ENCODE measurements around the gene LRFN2.

The LRFN2 gene

GRCh38 chr6:40398810-40399477, 188.2 kb downstream of the LRFN2 start:
- no peak for DNase-seq (ENCODE audit: low spot score)

GRCh38 chr6:40398034-40398691, 189.0 kb downstream of the LRFN2 start:
- DNase-seq (ENCODE audit: low spot score): no peak

- DNase-seq (ENCODE audit: low spot score): no peak
Measured at GRCh38 chr6:40397287-40398033, 189.7 kb downstream of the LRFN2 start.

- DNase-seq (ENCODE audit: low spot score): no peak
Measured at GRCh38 chr6:40395698-40396076, 191.5 kb downstream of the LRFN2 start.

- DNase-seq (ENCODE audit: low spot score): no peak
Measured at GRCh38 chr6:40395066-40395697, 192.0 kb downstream of the LRFN2 start.

GRCh38 chr6:40394381-40394780, 192.8 kb downstream of the LRFN2 start:
- no peak for DNase-seq (ENCODE audit: low spot score)

- no peak for DNase-seq (ENCODE audit: low spot score)
Measured at GRCh38 chr6:40393641-40394040, 193.5 kb downstream of the LRFN2 start.

DNA sequence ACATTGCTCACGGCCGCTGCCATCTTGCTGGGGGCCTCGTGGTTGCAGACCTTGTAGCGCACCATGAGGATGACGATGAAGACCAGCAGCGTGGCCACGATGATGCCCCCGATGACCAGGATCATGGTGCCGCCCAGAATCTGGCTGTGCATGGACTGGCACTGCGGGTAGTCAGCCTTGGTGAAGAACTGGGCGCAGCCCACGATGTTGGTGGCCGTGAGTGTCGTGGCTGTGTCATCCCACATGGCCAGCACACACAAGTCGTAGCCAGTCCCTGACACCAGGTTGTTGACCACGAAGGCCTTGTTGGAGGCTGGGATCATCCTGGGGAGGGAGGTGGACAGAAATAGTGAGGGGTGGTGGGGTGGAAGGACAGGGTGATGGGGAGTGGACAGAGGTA, 194.6 kb downstream of the LRFN2 start:
- DNase-seq (ENCODE audit: low spot score): no peak

DNA sequence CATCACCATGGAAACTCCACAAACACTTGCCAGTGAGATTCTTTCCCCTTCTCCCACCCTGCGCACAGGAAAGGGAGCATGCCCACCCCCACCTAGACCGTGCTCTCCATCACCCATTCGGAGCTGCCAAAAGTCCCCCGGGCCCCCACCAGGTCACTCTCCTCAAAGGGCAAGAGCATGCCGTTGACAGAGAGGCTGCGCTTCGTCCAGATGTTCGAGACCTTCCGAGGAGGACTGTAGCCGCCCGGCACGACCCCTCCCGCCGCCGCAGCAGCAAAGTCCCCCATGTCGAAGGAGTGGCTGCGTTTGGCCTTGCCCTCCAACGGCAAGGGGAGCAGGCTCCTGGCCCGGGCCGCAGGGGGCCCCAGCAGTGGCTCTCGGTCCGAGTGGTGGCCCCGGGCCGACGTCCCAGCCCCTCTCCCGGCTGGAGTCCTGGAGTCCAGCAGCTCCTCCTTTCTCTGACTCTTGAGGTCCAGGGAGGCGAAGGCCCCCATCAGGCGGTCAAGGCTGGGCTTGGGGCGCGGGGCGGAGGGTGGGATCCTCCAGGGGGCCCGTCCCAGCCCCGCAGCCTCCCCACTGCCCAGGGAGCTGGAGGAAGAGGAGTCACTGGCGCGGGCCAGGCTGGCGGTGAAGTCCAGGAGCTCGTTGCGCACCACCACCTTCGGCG, 195.2 kb downstream of the LRFN2 start:
- DNase-seq (ENCODE audit: low spot score): no peak

DNA sequence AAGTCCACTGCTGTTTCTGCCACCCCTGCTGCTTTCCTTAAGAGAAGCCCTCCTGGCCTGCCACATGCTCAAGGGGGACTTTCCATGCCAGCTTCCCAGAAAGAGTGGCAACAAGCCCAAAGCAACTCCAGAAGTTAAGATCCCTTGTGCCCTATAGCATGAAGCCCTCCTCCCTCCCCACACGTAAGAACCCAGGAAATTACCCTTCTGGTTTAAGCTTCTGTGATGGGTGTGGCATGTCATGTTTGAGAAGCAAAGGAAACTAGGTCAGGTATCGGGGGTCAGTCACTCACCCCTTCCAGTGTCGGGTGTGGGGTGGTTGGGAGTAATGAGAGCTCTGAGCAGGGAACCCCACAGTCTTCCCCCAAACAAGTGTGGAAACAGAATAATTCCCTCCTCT, 196.1 kb downstream of the LRFN2 start:
- no peak for DNase-seq (ENCODE audit: low spot score)

GRCh38 chr6:40390144-40390800, 196.9 kb downstream of the LRFN2 start:
- no peak for DNase-seq (ENCODE audit: low spot score)

DNA sequence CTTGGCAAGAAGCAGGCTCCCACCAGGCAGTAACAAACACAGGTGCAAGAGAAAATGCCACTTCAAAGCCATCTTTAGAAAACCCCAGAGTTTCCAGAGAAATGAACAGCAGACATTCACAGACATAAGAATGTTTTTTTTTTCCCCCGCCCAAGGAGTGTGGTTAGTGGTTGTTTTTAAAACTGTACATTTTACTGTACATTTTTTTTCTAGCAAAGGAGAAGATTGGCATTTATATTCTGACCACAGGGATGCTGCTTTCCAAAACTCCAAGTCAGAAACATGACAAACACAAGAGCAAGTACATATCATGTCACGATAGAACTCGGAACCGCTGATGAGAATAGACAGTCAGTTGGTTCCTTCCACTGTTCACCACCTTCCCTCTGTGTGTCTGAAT, 197.9 kb downstream of the LRFN2 start:
- no peak for DNase-seq (ENCODE audit: low spot score)

DNA sequence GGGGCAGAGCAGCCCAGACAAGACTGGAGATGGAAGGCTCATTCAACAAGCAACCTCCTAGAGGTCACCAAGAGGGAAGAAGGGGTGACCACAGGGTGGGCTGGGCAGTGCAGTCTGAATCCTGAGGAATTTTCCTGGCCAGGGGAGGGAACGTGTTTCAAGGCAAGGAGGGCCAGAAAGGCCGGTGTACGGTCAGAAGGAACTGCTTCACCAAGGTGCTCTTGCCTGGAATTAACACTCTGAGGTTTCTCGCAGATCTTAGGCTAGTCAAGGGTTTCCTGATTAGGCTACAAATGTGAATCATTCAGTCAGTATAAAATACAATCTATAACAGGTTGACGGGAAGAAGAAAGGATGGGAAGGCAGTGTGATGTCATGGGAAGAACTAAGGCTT, 199.3 kb downstream of the LRFN2 start:
- DNase-seq (ENCODE audit: low spot score): no peak

DNA sequence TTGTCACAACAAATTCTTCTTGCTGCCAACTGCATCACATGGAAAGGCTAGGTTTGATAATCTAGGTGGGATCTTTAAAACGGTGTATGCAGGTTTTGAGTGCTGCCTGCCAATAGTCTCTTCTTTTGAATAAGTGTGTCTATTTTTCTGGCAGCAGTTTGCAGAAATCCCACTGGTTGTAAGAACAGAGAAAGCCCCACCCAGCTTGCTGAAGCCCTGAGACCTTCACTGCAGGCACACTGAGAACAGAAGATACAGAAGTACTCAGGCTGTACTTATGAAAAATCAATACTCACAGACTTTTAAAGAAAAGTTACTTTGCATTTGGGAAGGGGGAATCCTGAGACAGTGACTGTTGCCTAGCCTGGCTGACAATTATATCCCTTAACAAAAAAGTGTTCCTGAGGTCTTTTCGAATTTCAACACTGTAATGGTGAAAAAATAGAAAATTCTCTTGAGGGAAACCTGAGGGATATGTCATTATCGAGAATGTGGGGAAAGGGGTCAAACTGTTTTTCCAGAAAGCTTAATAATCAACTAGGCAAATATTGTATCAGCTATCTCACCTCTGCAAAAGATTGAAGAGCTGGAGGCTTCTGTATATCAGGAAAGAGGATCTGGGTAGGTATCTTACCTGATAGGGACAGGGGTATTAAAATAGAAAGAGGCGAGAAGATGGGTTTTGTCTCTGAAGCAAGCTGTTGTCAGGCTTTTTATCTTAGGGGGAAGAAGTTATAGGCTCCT, 199.9 kb downstream of the LRFN2 start:
- no peak for DNase-seq (ENCODE audit: low spot score)

DNA sequence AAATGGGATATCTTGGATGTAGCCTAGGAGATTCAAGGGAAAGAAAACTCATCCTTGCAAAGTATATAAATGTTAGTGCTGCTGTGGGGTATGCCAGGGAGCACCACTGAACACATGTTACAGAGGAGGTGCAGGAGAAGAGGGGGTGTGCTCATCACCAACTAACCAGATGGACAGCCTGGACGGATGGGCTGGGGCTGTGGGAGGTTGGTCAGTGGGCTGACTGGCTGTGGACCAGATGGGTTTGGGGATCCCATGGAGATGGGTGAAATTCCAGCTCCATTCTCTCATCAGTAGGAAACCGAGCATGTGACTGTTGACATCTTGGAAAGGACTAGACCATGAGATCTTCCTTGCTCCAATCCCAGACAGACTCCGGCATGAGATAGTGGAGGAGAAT, 201.0 kb downstream of the LRFN2 start:
- DNase-seq (ENCODE audit: low spot score): no peak

- no peak for DNase-seq (ENCODE audit: low spot score)
Measured at GRCh38 chr6:40383348-40384115, 203.6 kb downstream of the LRFN2 start.

GRCh38 chr6:40380271-40380670, 206.9 kb downstream of the LRFN2 start:
- DNase-seq (ENCODE audit: low spot score): no peak

DNA sequence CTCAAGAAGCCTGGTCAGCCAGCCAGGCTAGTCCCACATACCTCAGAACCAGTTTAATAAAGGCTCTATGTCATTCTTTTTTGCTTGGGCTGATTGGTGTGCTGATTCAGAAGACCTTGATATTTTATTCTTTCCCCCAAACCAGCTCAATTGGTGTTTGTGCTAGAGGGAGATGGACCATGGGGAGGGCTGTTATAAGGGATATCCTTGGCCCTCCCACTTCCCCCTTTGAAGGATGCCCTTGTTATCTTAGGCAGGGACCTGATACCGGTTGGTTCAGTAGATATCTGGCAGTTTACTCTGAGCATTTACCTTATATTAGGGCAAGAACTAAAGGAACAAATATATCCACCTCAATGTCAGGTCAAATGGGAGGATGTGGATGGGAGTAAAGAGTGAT, 207.4 kb downstream of the LRFN2 start:
- DNase-seq (ENCODE audit: low spot score): no peak

DNA sequence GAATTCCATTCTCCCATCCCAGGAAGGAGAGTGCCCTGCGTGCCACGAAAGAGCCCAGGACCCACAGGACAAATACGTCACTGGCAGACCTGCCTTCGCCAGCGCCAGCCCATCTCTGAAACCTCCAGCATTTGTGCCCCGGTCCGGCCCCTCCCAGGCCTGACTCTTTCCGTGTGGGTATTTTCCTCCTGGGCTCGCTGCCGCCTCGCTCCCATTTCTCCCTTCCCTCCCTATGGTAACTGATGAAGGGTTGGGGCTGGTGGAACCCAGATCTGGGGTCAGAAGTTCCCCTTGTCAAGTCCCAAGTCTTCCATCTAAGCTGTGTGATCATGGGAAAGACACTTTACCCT, 208.5 kb downstream of the LRFN2 start:
- DNase-seq (ENCODE audit: low spot score): no peak

DNA sequence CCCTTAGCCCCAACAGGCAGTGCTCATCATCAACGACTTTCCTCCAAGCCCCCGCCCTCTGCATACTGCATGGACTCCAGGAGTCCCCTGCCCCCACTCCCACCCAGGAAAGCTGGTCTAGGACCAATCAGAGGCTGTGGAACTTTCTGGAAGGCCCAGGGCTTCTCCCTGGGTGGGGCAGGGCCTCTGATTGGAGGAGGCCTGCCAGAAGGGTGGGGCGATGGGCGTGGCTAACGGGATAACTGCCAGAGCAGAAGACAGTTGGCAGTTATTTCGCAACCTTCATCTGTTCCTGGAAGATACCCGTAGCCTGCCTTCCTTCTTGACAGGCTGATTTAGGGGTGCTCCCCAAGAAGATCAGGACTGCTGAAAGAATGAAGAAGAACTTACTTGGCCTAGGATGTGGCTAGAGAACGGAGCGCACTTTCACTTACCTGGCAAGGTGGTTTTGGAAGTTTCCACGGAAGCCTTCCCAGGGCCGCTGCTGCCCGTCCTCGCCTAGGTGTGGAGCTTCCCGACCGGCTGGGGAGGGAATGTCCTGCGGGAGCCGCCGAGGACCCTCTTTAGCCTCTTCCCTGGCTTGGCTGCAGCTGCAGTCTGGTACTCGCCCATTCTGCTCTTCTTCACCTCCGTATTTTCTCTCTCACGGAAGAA, 209.0 kb downstream of the LRFN2 start:
- no peak for DNase-seq (ENCODE audit: low spot score)

Measured in Ammon's horn (tissue), 1 donor.